Progenitor cell of endocrine pancreas (in vitro differentiated cells): Measurements from ENCODE around the gene ERVW-1. TPM values are rescaled to one million over a fixed set of nuclear protein-coding genes. Genes with fewer than 3 reads are reported as not detected.

Experiments used
- DNase-seq: peaks from one replicate; pipeline ENCODE4 v3.0.0; 2021; ENCODE audit warnings: low spot score; ENCODE audit not compliant: unreplicated experiment
- H3K27ac Mint-ChIP-seq: 2 replicates; pipeline ENCODE4 v1.8.0; 2021; ENCODE audit warnings: mild to moderate bottlenecking, moderate library complexity, mixed read lengths
- H3K27me3 Mint-ChIP-seq: 2 replicates; pipeline ENCODE4 v1.8.0; 2021; ENCODE audit warnings: mixed read lengths
- H3K36me3 Mint-ChIP-seq: 2 replicates; pipeline ENCODE4 v1.8.0; 2022; ENCODE audit warnings: mixed read lengths; ENCODE audit not compliant: insufficient read depth
- H3K4me1 Mint-ChIP-seq: 2 replicates; pipeline ENCODE4 v1.8.0; 2021; ENCODE audit warnings: low read depth, mixed read lengths
- H3K4me3 Mint-ChIP-seq: 2 replicates; pipeline ENCODE4 v1.8.0; 2021; ENCODE audit warnings: low read depth, mild to moderate bottlenecking, moderate library complexity, mixed read lengths
- H3K9me3 Mint-ChIP-seq: 2 replicates; pipeline ENCODE4 v1.8.0; 2021; ENCODE audit warnings: low read depth, mixed read lengths
- total RNA-seq: library from RNA; stranded (reverse); gene quantifications from 2 replicates; pipeline ENCODE4 v1.2.1, GENCODE V29; 2021
- TF ChIP-seq, protein P1 (sequence below): fragments of 200-600 bp; sonication (generic); IDR thresholded peaks from one replicate; pipeline ENCODE4 v1.5.0; 2021; ENCODE audit warnings: antibody characterized with exemption, mild to moderate bottlenecking; ENCODE audit not compliant: unreplicated experiment

The ERVW-1 gene
- total RNA-seq, 1 donor from 2014 or later, result not detected

DNA sequence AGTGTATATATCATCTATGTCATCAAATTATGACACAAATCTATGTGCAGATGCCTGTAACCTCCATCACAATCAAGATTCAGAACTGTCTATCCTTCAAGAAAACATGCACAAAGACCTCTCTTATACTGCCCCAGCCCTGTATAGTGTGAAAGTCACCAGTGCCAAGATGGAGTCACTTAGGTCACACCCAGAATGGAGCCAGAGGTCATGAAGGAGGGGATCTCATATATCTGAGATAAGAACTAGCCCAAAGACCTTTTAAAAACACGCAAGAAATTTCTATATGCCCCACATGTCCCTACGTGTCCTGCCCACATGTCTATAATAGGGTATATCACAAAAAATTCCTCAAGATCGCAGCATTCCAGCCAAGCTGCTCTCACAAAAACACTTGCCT is 50.6 kb downstream of the ERVW-1 start:
- Mint-ChIP-seq H3K36me3 (no peaks in the 10 kb centered on the region), H3K4me1 (peaks cover 7% of the 10 kb centered on the region), H3K27ac (no peak overlapping the region), H3K9me3 (no peaks in the 10 kb centered on the region), H3K27me3 (peaks cover 22% of the 10 kb centered on the region), H3K4me3 (no peak overlapping the region)
- TF ChIP-seq, protein P1, sequence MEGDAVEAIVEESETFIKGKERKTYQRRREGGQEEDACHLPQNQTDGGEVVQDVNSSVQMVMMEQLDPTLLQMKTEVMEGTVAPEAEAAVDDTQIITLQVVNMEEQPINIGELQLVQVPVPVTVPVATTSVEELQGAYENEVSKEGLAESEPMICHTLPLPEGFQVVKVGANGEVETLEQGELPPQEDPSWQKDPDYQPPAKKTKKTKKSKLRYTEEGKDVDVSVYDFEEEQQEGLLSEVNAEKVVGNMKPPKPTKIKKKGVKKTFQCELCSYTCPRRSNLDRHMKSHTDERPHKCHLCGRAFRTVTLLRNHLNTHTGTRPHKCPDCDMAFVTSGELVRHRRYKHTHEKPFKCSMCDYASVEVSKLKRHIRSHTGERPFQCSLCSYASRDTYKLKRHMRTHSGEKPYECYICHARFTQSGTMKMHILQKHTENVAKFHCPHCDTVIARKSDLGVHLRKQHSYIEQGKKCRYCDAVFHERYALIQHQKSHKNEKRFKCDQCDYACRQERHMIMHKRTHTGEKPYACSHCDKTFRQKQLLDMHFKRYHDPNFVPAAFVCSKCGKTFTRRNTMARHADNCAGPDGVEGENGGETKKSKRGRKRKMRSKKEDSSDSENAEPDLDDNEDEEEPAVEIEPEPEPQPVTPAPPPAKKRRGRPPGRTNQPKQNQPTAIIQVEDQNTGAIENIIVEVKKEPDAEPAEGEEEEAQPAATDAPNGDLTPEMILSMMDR, result no peak
- no peak for DNase-seq

DNA sequence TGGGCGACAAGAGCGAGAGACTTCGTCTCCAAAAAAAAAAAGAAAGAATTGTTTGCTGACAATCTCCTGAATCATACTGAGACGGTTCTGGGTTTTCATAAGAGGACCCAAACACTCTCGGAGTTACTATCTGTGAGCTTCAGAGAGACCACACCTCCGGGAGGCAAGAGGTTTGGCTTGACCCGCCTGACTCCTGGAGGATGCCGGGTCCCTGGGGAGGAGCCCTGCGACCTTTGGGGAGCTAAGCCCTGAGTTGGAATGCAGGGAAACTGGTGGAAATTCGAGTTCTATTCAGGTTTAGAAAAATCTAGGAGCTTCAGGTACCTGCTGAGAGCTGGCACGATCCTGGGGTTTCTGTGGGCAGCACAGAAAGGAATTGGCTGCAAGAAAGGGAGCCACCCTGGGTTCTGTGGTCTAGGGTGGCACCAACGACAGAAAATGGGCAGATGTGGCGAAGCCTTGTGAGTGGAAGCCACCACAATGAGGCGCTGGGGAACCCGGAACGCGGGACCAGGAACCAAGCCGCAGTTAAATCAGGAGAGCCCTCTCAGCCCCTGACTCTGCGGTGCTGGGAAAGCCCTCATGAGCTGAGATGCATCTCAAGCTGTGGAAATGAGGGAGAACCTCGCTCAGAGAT is 52.3 kb downstream of the ERVW-1 start:
- no peak overlapping the region for H3K27ac Mint-ChIP-seq
- TF ChIP-seq, protein P1, result no peak
- H3K9me3 Mint-ChIP-seq, result no peaks in the 10 kb centered on the region
- peaks cover 10% of the 10 kb centered on the region for H3K4me1 Mint-ChIP-seq
- no peaks in the 10 kb centered on the region for H3K36me3 Mint-ChIP-seq
- DNase-seq, result no peak
- no peak overlapping the region for H3K4me3 Mint-ChIP-seq
- peaks cover 22% of the 10 kb centered on the region for H3K27me3 Mint-ChIP-seq

GRCh38 chr7:92423710-92424131 is 54.0 kb downstream of the ERVW-1 start:
- peaks cover 10% of the 10 kb centered on the region for H3K4me1 Mint-ChIP-seq
- H3K36me3 Mint-ChIP-seq, result no peaks in the 10 kb centered on the region
- H3K9me3 Mint-ChIP-seq, result no peaks in the 10 kb centered on the region
- peak overlapping the region; percentile 22 for H3K27ac Mint-ChIP-seq
- TF ChIP-seq, protein P1, result no peak
- peak overlapping the region; percentile 11 for H3K4me3 Mint-ChIP-seq
- H3K27me3 Mint-ChIP-seq, result peaks cover 22% of the 10 kb centered on the region
- DNase-seq, result no peak

GRCh38 chr7:92422926-92423325 is 54.8 kb downstream of the ERVW-1 start:
- Mint-ChIP-seq H3K9me3 (no peaks in the 10 kb centered on the region), H3K27ac (no peak overlapping the region), H3K4me1 (peaks cover 10% of the 10 kb centered on the region), H3K4me3 (no peak overlapping the region), H3K36me3 (no peaks in the 10 kb centered on the region), H3K27me3 (peaks cover 22% of the 10 kb centered on the region)
- TF ChIP-seq, protein P1, result no peak
- no peak for DNase-seq

DNA sequence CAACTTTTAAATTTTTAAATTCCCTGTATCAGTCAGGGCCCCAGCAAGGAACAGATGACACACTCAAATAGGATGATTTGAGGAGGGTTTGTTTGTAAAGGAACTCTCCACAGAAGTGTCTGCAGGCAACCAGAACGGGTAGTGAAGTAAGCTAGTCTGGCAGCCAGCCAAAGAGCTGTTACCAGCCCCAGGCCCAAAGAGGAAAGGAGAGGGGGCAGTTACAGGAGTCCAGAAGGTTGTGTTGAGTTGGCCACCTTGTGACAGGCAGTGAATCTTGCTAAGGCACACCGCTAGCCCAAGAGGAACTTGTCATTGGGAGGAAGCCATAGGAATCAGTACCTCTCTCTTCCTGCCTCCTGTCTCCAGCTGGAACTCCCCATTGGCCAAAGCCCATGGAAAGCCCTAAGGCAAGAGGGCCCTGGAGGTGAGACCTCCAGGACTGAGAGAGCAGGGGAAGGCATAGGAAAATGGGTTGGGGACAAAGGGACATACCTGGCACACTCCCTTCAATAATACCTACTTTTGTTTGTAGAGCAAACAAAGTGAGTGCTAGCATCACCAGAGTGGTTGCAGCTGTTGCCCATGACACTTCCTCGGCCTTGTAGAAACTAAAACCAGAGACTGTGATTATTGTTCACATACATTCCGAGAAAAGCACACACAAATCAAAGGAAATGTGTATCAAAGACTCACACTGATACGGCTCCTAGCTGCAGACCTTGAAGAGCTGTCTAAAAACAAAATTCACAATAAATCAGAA is 55.9 kb downstream of the ERVW-1 start:
- Mint-ChIP-seq H3K9me3 (no peaks in the 10 kb centered on the region), H3K36me3 (no peaks in the 10 kb centered on the region), H3K4me1 (peaks cover 10% of the 10 kb centered on the region), H3K27ac (peak overlapping the region; percentile 1), H3K27me3 (peaks cover 19% of the 10 kb centered on the region), H3K4me3 (no peak overlapping the region)
- TF ChIP-seq, protein P1, result no peak
- no peak for DNase-seq

Other genes with a start within 250 kb of the ERVW-1 start
- 49.0 and 51.6 TPM in 2 replicates for gene KRIT1, start 232.0 kb downstream of the ERVW-1 start, total RNA-seq
- gene ANKIB1, start 232.0 kb downstream of the ERVW-1 start, total RNA-seq, result 58.1 and 66.1 TPM in 2 replicates
- gene GATAD1, start 30.5 kb downstream of the ERVW-1 start, total RNA-seq, result 51.0 and 55.0 TPM in 2 replicates
- gene PEX1, start 50.6 kb upstream of the ERVW-1 start, total RNA-seq, result 26.8 TPM in 2 replicates
- gene RBM48, start 50.8 kb upstream of the ERVW-1 start, total RNA-seq, result 14.8 and 16.7 TPM in 2 replicates
- 37.8 and 38.9 TPM in 2 replicates for gene FAM133B, start 112.4 kb upstream of the ERVW-1 start, total RNA-seq